GM23338 (cell line): Measurements from ENCODE around the gene TSPOAP1.

Experiments used
- CTCF ChIP-seq, 2 experiments: fragments of 200-600 bp in 1 of 2; sonication (generic) in 1 of 2; conservative IDR thresholded peaks; 2 replicates each; pipeline versions ENCODE4 v1.5.1 to v1.6.1; 2016 to 2017; ENCODE audit warnings: antibody characterized with exemption in 2 of 2, low read depth in 2 of 2, mild to moderate bottlenecking in 2 of 2, moderate library complexity in 1 of 2
- EZH2 ChIP-seq: fragments of 200-600 bp; sonication (generic); IDR thresholded peaks from one replicate; pipeline ENCODE4 v1.8.0; 2017; ENCODE audit warnings: antibody characterized with exemption, mild to moderate bottlenecking, low read depth; ENCODE audit not compliant: unreplicated experiment
- EZH2phosphoT487 ChIP-seq: fragments of 200-600 bp; sonication (generic); IDR thresholded peaks from one replicate; pipeline ENCODE4 v1.8.1; 2018; ENCODE audit warnings: antibody characterized with exemption; ENCODE audit not compliant: unreplicated experiment
- JUNB ChIP-seq: IDR thresholded peaks from one replicate; pipeline ENCODE4 v1.6.1; 2016; ENCODE audit warnings: antibody characterized with exemption; ENCODE audit not compliant: unreplicated experiment
- POLR2AphosphoS5 ChIP-seq: IDR thresholded peaks from 2 replicates; pipeline ENCODE4 v1.6.1; 2016; ENCODE audit warnings: antibody characterized with exemption, low read depth
- REST ChIP-seq: IDR thresholded peaks from one replicate; pipeline ENCODE4 v1.6.1; 2018; ENCODE audit warnings: antibody characterized with exemption; ENCODE audit not compliant: unreplicated experiment
- ZNF331 ChIP-seq: fragments of 250-450 bp; sonication (Bioruptor Pico); IDR thresholded peaks from 2 replicates; pipeline ENCODE4 v1.5.0; 2020; ENCODE audit warnings: low read depth, mild to moderate bottlenecking, moderate library complexity
- TF ChIP-seq, protein P1 (sequence below): fragments of 250-450 bp; sonication (Bioruptor Pico); IDR thresholded peaks from 2 replicates; pipeline ENCODE4 v1.5.0; 2020; ENCODE audit warnings: mild to moderate bottlenecking, moderate library complexity

DNA sequence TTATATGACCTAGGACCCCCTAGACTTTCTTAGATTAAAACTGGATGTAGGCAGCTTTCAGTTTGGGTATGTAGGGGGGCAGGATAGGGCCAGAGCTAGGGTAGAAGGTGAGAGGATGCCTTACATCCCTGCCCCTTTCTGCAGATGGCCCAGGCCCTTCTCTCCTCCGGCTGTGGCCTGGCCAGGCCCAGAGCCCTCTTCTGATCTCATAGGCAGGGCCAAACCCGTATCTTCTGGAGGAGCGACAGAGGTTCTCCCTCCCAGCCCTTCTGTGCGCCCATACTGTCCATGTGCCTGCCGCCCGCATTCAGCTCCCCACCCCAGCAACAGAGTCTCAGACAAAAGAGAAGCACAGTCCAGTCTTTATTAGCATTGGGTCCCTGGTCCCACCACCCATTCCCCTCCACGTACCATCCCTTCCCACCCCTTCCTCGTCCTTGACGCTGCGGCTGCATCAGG lies 2.0 kb upstream of the TSPOAP1 start:
- TF ChIP-seq CTCF (conservative IDR thresholded peaks at IDR 0.05; ENCODE audit: low read depth in 2 of 2): no peak
- no peak for TF ChIP-seq ZNF331 (CRISPR knock-in tag)
- TF ChIP-seq EZH2: no peak
- TF ChIP-seq JUNB: no peak
- TF ChIP-seq, protein P1, sequence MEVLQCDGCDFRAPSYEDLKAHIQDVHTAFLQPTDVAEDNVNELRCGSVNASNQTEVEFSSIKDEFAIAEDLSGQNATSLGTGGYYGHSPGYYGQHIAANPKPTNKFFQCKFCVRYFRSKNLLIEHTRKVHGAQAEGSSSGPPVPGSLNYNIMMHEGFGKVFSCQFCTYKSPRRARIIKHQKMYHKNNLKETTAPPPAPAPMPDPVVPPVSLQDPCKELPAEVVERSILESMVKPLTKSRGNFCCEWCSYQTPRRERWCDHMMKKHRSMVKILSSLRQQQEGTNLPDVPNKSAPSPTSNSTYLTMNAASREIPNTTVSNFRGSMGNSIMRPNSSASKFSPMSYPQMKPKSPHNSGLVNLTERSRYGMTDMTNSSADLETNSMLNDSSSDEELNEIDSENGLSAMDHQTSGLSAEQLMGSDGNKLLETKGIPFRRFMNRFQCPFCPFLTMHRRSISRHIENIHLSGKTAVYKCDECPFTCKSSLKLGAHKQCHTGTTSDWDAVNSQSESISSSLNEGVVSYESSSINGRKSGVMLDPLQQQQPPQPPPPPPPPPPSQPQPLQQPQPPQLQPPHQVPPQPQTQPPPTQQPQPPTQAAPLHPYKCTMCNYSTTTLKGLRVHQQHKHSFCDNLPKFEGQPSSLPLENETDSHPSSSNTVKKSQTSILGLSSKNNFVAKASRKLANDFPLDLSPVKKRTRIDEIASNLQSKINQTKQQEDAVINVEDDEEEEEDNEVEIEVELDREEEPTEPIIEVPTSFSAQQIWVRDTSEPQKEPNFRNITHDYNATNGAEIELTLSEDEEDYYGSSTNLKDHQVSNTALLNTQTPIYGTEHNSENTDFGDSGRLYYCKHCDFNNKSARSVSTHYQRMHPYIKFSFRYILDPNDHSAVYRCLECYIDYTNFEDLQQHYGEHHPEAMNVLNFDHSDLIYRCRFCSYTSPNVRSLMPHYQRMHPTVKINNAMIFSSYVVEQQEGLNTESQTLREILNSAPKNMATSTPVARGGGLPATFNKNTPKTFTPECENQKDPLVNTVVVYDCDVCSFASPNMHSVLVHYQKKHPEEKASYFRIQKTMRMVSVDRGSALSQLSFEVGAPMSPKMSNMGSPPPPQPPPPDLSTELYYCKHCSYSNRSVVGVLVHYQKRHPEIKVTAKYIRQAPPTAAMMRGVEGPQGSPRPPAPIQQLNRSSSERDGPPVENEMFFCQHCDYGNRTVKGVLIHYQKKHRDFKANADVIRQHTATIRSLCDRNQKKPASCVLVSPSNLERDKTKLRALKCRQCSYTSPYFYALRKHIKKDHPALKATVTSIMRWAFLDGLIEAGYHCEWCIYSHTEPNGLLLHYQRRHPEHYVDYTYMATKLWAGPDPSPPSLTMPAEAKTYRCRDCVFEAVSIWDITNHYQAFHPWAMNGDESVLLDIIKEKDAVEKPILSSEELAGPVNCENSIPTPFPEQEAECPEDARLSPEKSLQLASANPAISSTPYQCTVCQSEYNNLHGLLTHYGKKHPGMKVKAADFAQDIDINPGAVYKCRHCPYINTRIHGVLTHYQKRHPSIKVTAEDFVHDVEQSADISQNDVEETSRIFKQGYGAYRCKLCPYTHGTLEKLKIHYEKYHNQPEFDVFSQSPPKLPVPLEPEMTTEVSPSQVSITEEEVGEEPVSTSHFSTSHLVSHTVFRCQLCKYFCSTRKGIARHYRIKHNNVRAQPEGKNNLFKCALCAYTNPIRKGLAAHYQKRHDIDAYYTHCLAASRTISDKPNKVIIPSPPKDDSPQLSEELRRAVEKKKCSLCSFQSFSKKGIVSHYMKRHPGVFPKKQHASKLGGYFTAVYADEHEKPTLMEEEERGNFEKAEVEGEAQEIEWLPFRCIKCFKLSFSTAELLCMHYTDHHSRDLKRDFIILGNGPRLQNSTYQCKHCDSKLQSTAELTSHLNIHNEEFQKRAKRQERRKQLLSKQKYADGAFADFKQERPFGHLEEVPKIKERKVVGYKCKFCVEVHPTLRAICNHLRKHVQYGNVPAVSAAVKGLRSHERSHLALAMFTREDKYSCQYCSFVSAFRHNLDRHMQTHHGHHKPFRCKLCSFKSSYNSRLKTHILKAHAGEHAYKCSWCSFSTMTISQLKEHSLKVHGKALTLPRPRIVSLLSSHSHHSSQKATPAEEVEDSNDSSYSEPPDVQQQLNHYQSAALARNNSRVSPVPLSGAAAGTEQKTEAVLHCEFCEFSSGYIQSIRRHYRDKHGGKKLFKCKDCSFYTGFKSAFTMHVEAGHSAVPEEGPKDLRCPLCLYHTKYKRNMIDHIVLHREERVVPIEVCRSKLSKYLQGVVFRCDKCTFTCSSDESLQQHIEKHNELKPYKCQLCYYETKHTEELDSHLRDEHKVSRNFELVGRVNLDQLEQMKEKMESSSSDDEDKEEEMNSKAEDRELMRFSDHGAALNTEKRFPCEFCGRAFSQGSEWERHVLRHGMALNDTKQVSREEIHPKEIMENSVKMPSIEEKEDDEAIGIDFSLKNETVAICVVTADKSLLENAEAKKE (CRISPR knock-in tag): no peak
- no peak for TF ChIP-seq POLR2AphosphoS5
- TF ChIP-seq REST: no peak
- no peak for TF ChIP-seq EZH2phosphoT487
